B cell (primary cell): ENCODE measurements around the gene PPEF1. TPM values are rescaled to one million over a fixed set of nuclear protein-coding genes. Genes with fewer than 3 reads are reported as not detected.

Experiments
- ATAC-seq: fragments of 200-7000 bp; cut with Tn5 transposase; one replicate; pipeline ENCODE4 v1.10.0; 2021; ENCODE audit warnings: low read depth, mild to moderate bottlenecking, moderate number of reproducible peaks, moderate library complexity
- CTCF ChIA-PET: fragments of 350-600 bp; sonication (Branson Sonifier 250); formaldehyde crosslinking; loops from one replicate; lab custom pipeline; 2021; ENCODE audit warnings: antibody characterized with exemption, inconsistent platforms; lab: Charles Lee
- POLR2A ChIA-PET: fragments of 350-600 bp; sonication (Branson Sonifier 250); formaldehyde crosslinking; loops from one replicate; lab custom pipeline; 2021; ENCODE audit warnings: antibody characterized with exemption; lab: Charles Lee
- DNase-seq: peaks from one replicate; pipeline ENCODE4 v3.0.0; 2013
- H2AFZ ChIP-seq: 2 replicates; pipeline ENCODE4 v1.6.1; 2012; ENCODE audit warnings: mild to moderate bottlenecking, low read depth, low read length; ENCODE audit not compliant: insufficient read depth, poor library complexity, severe bottlenecking
- H3K27ac ChIP-seq, 2 donors: 1 replicate in 1 of 2; 2 replicates in 1 of 2; pipeline ENCODE4 v1.5.1; 2012 to 2013; ENCODE audit warnings: low read length in 2 of 2, mild to moderate bottlenecking in 2 of 2, moderate library complexity in 1 of 2
- H3K27me3 ChIP-seq, 4 experiments: fragments of 200-600 bp in 1 of 4; sonication (generic) in 1 of 4; replicated peaks in 1 of 4; 1 replicate in 2 of 4; 2 replicates in 2 of 4; pipeline versions ENCODE4 v1.6.1 to v1.7.0; 2013 to 2016; ENCODE audit warnings: low read length in 3 of 4, mild to moderate bottlenecking in 2 of 4, mixed read lengths in 1 of 4, moderate library complexity in 1 of 4; ENCODE audit not compliant: insufficient read depth in 4 of 4, control insufficient read depth in 3 of 4; ENCODE audit errors: control extremely low read depth in 1 of 4
- H3K36me3 ChIP-seq, 2 experiments: replicated peaks in 1 of 2; 1 replicate in 1 of 2; 2 replicates in 1 of 2; pipeline versions ENCODE4 v1.6.1 to v1.7.1; 2013; ENCODE audit warnings: low read length in 1 of 2; ENCODE audit not compliant: insufficient read depth in 2 of 2, control insufficient read depth in 1 of 2; ENCODE audit errors: control extremely low read depth in 1 of 2, extremely low read depth in 1 of 2
- H3K4me1 ChIP-seq, 2 donors: fragments of 200-600 bp in 1 of 2; sonication (generic) in 1 of 2; 1 replicate in 1 of 2; 2 replicates in 1 of 2; pipeline versions ENCODE4 v1.5.1 to v1.6.1; 2013 to 2017; ENCODE audit warnings: low read length in 2 of 2; ENCODE audit not compliant: control insufficient read depth in 2 of 2, insufficient read depth in 2 of 2
- H3K4me2 ChIP-seq: replicated peaks from 2 replicates; pipeline ENCODE3; 2012; ENCODE audit warnings: mild to moderate bottlenecking, low read depth, low read length; ENCODE audit not compliant: poor library complexity, severe bottlenecking
- H3K4me3 ChIP-seq, 5 experiments: fragments of 200-600 bp in 1 of 5; sonication (generic) in 1 of 5; 1 replicate in 3 of 5; 2 replicates in 2 of 5; pipeline versions ENCODE4 v1.5.1 to v1.7.0; 2011 to 2016; ENCODE audit warnings: low read length in 4 of 5, mild to moderate bottlenecking in 4 of 5, low read depth in 2 of 5, control low read depth in 1 of 5, moderate library complexity in 1 of 5; ENCODE audit not compliant: insufficient read depth in 1 of 5; ENCODE audit errors: control extremely low read depth in 1 of 5, extremely low read depth in 1 of 5
- H3K79me2 ChIP-seq: fragments of 200-600 bp; sonication (generic); one replicate; pipeline ENCODE4 v1.6.0; 2016; ENCODE audit warnings: low read length; ENCODE audit not compliant: control insufficient read depth, insufficient read depth
- H3K9ac ChIP-seq: fragments of 200-600 bp; sonication (generic); 2 replicates; pipeline ENCODE4 v1.6.1; 2017; ENCODE audit warnings: mild to moderate bottlenecking, low read length, moderate library complexity
- H3K9me3 ChIP-seq, 3 donors: one replicate each; pipeline versions ENCODE4 v1.6.1 to v1.7.1; 2013; ENCODE audit warnings: low read length in 2 of 3; ENCODE audit not compliant: control insufficient read depth in 2 of 3, insufficient read depth in 1 of 3; ENCODE audit errors: control extremely low read depth in 1 of 3
- H4K20me1 ChIP-seq: 2 replicates; pipeline ENCODE4 v1.6.0; 2012; ENCODE audit warnings: mild to moderate bottlenecking, low read length; ENCODE audit not compliant: insufficient read depth, control insufficient read depth, poor library complexity, severe bottlenecking
- H3K27ac Mint-ChIP-seq: one replicate; pipeline ENCODE4 v1.8.0; 2021; ENCODE audit warnings: mixed read lengths
- H3K27me3 Mint-ChIP-seq: one replicate; pipeline ENCODE4 v1.8.0; 2021; ENCODE audit warnings: mixed read lengths
- H3K4me1 Mint-ChIP-seq: one replicate; pipeline ENCODE4 v1.8.0; 2021; ENCODE audit warnings: mixed read lengths
- H3K4me3 Mint-ChIP-seq: one replicate; pipeline ENCODE4 v1.8.0; 2021; ENCODE audit warnings: mixed read lengths
- H3K9me3 Mint-ChIP-seq: one replicate; pipeline ENCODE4 v1.8.0; 2022; ENCODE audit warnings: mixed read lengths; ENCODE audit not compliant: insufficient read depth
- CTCF ChIP-seq: fragments of 200-600 bp; IDR thresholded peaks from one replicate; pipeline ENCODE4 v1.8.0; 2022; ENCODE audit warnings: antibody characterized with exemption, mild to moderate bottlenecking
- EZH2 ChIP-seq: IDR thresholded peaks from 2 replicates; pipeline ENCODE4 v1.6.1; 2012; ENCODE audit warnings: borderline replicate concordance, low read depth, mild to moderate bottlenecking, moderate library complexity, low read length; ENCODE audit not compliant: insufficient read depth, poor library complexity, severe bottlenecking
- WGBS: methylation state at CpG from one replicate; pipeline ENCODE4 v1.1.5; 2013; ENCODE audit warnings: missing lambda C conversion rate; ENCODE audit not compliant: insufficient coverage; 5-methylcytosine and 5-hydroxymethylcytosine counted together
- intact Hi-C: fragments of 100-400 bp; cut with micrococcal nuclease; formaldehyde crosslinking; loops from one replicate; pipeline ENCODE4 v1.10.0; 2022
- polyA plus RNA-seq: library from polyadenylated mRNA; depleted of rRNA; stranded (reverse); fragments of >200 nt; gene quantifications from 2 replicates; pipeline ENCODE4 v1.2.3, GENCODE V29; 2012
- total RNA-seq, 2 donors: library from RNA; stranded (reverse); fragments of 120-200 nt in 1 of 2; gene quantifications; 1 replicate in 1 of 2; 2 replicates in 1 of 2; pipeline versions ENCODE4 v1.2.3 to v1.2.4, GENCODE V29; 2013 to 2022

PPEF1 gene
- total and polyA plus RNA-seq, 2 donors (not counting 1 experiment from before 2014, with no cell fraction given), result 0.22 to 0.52 TPM

- POLR2A ChIA-PET, result no interaction called here
These were observed 166.4 kb downstream of the PPEF1 start for GRCh38 chrX:18873836-18874235.

More at GRCh38 chrX:18873836-18874235, 166.4 kb downstream of the PPEF1 start:
- no peak for ATAC-seq
- no peak overlapping the region for H2AFZ ChIP-seq
- no peak overlapping the region for H3K4me3 ChIP-seq
- H4K20me1 ChIP-seq, result no peaks in the 10 kb centered on the region
- no peak overlapping the region for H3K4me2 ChIP-seq
- no peaks in the 10 kb centered on the region for H3K36me3 ChIP-seq
- CTCF ChIA-PET, result no interaction called here
- WGBS, result 94% methylated on average over 9 of the region's 12 CpGs
- no peaks in the 10 kb centered on the region for H3K27me3 ChIP-seq
- DNase-seq, result no peak
- H3K4me1 ChIP-seq, result no peaks in the 10 kb centered on the region
- Mint-ChIP-seq H3K27ac (no peak overlapping the region), H3K27me3 (peaks cover 4% of the 10 kb centered on the region), H3K4me1 (no peaks in the 10 kb centered on the region), H3K4me3 (no peak overlapping the region), H3K9me3 (no peaks in the 10 kb centered on the region)
- H3K27ac ChIP-seq, result no peak overlapping the region
- H3K9me3 ChIP-seq, result no peaks in the 10 kb centered on the region
- TF ChIP-seq CTCF, result no peak
- TF ChIP-seq EZH2, result no peak
- intact Hi-C loops, result no loop called here
- no peak overlapping the region for H3K9ac ChIP-seq
- H3K79me2 ChIP-seq, result no peaks in the 10 kb centered on the region
